ENCODE data around the gene KDM2B. TPM values are rescaled to one million over a fixed set of nuclear protein-coding genes. Genes with fewer than 3 reads are reported as not detected.
A peak's percentile ranks its signal among the peaks of the same experiment; 100 is the strongest.

The KDM2B gene
- total and polyA plus RNA-seq, 2 experiments from 2014 or later = 13.6 to 22.7 TPM

- H3K4me2 ChIP-seq = no peak overlapping the region
Observed at GRCh38 chr12:121420109-121420508, 160.7 kb downstream of the KDM2B start.

GRCh38 chr12:121417847-121418246 is 163.0 kb downstream of the KDM2B start:
- H2AFZ ChIP-seq = no peak overlapping the region
- H4K20me1 ChIP-seq (ENCODE audit: insufficient read depth, poor library complexity, severe bottlenecking) = no peaks in the 10 kb centered on the region
- no peak overlapping the region for H3K4me3 ChIP-seq
- peaks cover 43% of the 10 kb centered on the region for H3K79me2 ChIP-seq
- no peak overlapping the region for H3K4me2 ChIP-seq
- 69% methylated on average over 6 of the region's 6 CpGs for WGBS (ENCODE audit: low lambda C conversion rate, missing lambda C conversion rate)
- H3K27ac ChIP-seq = peak overlapping the region; percentile 66
- TF ChIP-seq CTCF (IDR thresholded peaks at IDR 0.05; ENCODE audit: poor library complexity) (no peak), EZH2 (IDR thresholded peaks at IDR 0.05; ENCODE audit: borderline replicate concordance) (no peak), EZH2phosphoT487 (IDR thresholded peaks at IDR 0.05; ENCODE audit: low read depth, severe bottlenecking, unreplicated experiment) (no peak)
- no peaks in the 10 kb centered on the region for H3K9me2 ChIP-seq (replicated peaks; ENCODE audit: insufficient read depth)
- peak; percentile 19 for DNase-seq (ENCODE audit: low spot score)
- no peaks in the 10 kb centered on the region for H3K27me3 ChIP-seq
- H3K9me3 ChIP-seq (ENCODE audit: low read depth) = no peaks in the 10 kb centered on the region
- no peaks in the 10 kb centered on the region for H3K36me3 ChIP-seq (replicated peaks; ENCODE audit: insufficient read depth, low read depth)
- no peaks in the 10 kb centered on the region for H3K4me1 ChIP-seq (ENCODE audit: insufficient read depth)

More at GRCh38 chr12:121420109-121420508, 160.7 kb downstream of the KDM2B start:
- Histone ChIP-seq H3K79me2 (peaks cover 28% of the 10 kb centered on the region), H3K36me3 (replicated peaks; ENCODE audit: insufficient read depth, low read depth) (no peaks in the 10 kb centered on the region), H3K4me3 (no peak overlapping the region), H3K4me1 (ENCODE audit: insufficient read depth) (no peaks in the 10 kb centered on the region), H2AFZ (no peak overlapping the region), H4K20me1 (ENCODE audit: insufficient read depth, poor library complexity, severe bottlenecking) (no peaks in the 10 kb centered on the region), H3K27ac (no peak overlapping the region), H3K27me3 (no peaks in the 10 kb centered on the region), H3K9me2 (replicated peaks; ENCODE audit: insufficient read depth) (no peaks in the 10 kb centered on the region), H3K9me3 (ENCODE audit: low read depth) (no peaks in the 10 kb centered on the region)
- TF ChIP-seq CTCF (IDR thresholded peaks at IDR 0.05; ENCODE audit: poor library complexity) = no peak
- TF ChIP-seq EZH2phosphoT487 (IDR thresholded peaks at IDR 0.05; ENCODE audit: low read depth, severe bottlenecking, unreplicated experiment) = no peak
- TF ChIP-seq EZH2 (IDR thresholded peaks at IDR 0.05; ENCODE audit: borderline replicate concordance) = no peak
- 93% methylated on average over 6 of the region's 6 CpGs for WGBS (ENCODE audit: low lambda C conversion rate, missing lambda C conversion rate)
- no peak for DNase-seq (ENCODE audit: low spot score)

DNA sequence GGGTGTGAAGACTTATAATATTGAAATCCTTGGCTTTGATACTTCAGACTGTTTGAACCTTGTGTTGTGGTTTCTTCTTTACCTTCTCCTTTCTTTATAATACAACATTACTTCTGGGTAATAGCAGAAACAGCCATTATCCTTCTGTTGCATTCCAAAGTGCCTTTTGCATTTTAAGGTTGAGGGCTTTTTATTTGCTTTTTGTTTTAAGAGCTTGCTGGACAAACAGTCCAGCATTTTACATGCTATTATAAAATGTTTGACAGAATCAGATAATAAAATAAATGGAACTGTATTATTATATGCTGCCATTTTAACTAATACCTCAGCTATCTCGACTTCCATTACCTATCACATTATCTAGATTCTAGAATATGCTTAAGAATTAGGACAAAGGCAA is 166.9 kb downstream of the KDM2B start:
- no peaks in the 10 kb centered on the region for H3K4me1 ChIP-seq (ENCODE audit: insufficient read depth)
- H3K36me3 ChIP-seq (replicated peaks; ENCODE audit: insufficient read depth, low read depth) = no peaks in the 10 kb centered on the region
- peaks cover 3% of the 10 kb centered on the region for H4K20me1 ChIP-seq (ENCODE audit: insufficient read depth, poor library complexity, severe bottlenecking)
- no peaks in the 10 kb centered on the region for H3K27me3 ChIP-seq
- no peak overlapping the region for H3K27ac ChIP-seq
- no peak overlapping the region for H3K4me2 ChIP-seq
- no peak for DNase-seq (ENCODE audit: low spot score)
- TF ChIP-seq EZH2 (IDR thresholded peaks at IDR 0.05; ENCODE audit: borderline replicate concordance) (no peak), CTCF (IDR thresholded peaks at IDR 0.05; ENCODE audit: poor library complexity) (no peak), EZH2phosphoT487 (IDR thresholded peaks at IDR 0.05; ENCODE audit: low read depth, severe bottlenecking, unreplicated experiment) (no peak)
- H3K9me2 ChIP-seq (replicated peaks; ENCODE audit: insufficient read depth) = no peaks in the 10 kb centered on the region
- no peaks in the 10 kb centered on the region for H3K9me3 ChIP-seq (ENCODE audit: low read depth)
- H3K4me3 ChIP-seq = no peak overlapping the region
- H2AFZ ChIP-seq = no peak overlapping the region
- peaks cover 63% of the 10 kb centered on the region for H3K79me2 ChIP-seq
- 81% methylated on average over 1 of the region's 1 CpG for WGBS (ENCODE audit: low lambda C conversion rate, missing lambda C conversion rate)

DNA sequence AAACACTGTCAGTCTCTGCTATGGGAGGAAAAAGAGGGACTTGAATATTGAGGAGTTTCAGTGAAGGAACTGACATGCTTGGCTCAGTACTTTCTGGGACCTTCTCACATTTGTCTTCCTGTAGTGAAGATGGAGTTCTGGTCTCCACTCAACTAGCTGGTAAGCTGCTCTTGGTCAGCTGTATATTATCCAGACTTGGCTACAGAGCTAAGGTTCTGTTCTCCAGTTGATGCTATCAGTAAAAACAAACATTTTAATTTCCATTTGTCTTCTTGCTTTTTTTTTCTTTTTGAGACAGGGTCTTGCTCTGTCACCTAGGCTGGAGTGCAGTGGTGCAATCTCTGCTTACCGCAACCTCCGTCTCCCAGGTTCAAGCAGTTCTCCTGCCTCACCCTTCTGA is 175.6 kb downstream of the KDM2B start:
- Histone ChIP-seq H2AFZ (no peak overlapping the region), H3K4me2 (no peak overlapping the region), H3K4me1 (ENCODE audit: insufficient read depth) (peaks cover 6% of the 10 kb centered on the region), H3K27me3 (no peaks in the 10 kb centered on the region), H4K20me1 (ENCODE audit: insufficient read depth, poor library complexity, severe bottlenecking) (peaks cover 26% of the 10 kb centered on the region), H3K27ac (no peak overlapping the region), H3K4me3 (no peak overlapping the region), H3K9me3 (ENCODE audit: low read depth) (no peaks in the 10 kb centered on the region), H3K9me2 (replicated peaks; ENCODE audit: insufficient read depth) (no peaks in the 10 kb centered on the region), H3K36me3 (replicated peaks; ENCODE audit: insufficient read depth, low read depth) (no peaks in the 10 kb centered on the region), H3K79me2 (peaks cover 93% of the 10 kb centered on the region)
- 95% methylated on average over 2 of the region's 2 CpGs for WGBS (ENCODE audit: low lambda C conversion rate, missing lambda C conversion rate)
- no peak for TF ChIP-seq EZH2 (IDR thresholded peaks at IDR 0.05; ENCODE audit: borderline replicate concordance)
- TF ChIP-seq CTCF (IDR thresholded peaks at IDR 0.05; ENCODE audit: poor library complexity) = no peak
- TF ChIP-seq EZH2phosphoT487 (IDR thresholded peaks at IDR 0.05; ENCODE audit: low read depth, severe bottlenecking, unreplicated experiment) = no peak
- DNase-seq (ENCODE audit: low spot score) = no peak
